Measurements from ENCODE around the gene VWF.

VWF gene

GRCh38 chr12:6092784-6093722 lies 31.4 kb downstream of the VWF start:
- DNase-seq (ENCODE audit: low read depth) = no peak
- H3K4me3 ChIP-seq (ENCODE audit: low read depth, low read length) = no peak overlapping the region

GRCh38 chr12:6091786-6092566 lies 32.5 kb downstream of the VWF start:
- no peak overlapping the region for H3K4me3 ChIP-seq (ENCODE audit: low read depth, low read length)
- DNase-seq (ENCODE audit: low read depth) = no peak
- TF ChIP-seq CTCF (IDR thresholded peaks at IDR 0.05; ENCODE audit: low read depth, low read length, missing control alignments) = no peak

More at GRCh38 chr12:6092784-6093722, 31.4 kb downstream of the VWF start:
- TF ChIP-seq CTCF (IDR thresholded peaks at IDR 0.05; ENCODE audit: low read depth, low read length, missing control alignments) = no peak

- no peak for TF ChIP-seq CTCF (IDR thresholded peaks at IDR 0.05; ENCODE audit: low read depth, low read length, missing control alignments)
- DNase-seq (ENCODE audit: low read depth) = no peak
- H3K4me3 ChIP-seq (ENCODE audit: low read depth, low read length) = no peak overlapping the region
Observed at GRCh38 chr12:6090803-6091202, 33.7 kb downstream of the VWF start.

GRCh38 chr12:6088921-6089747 lies 35.3 kb downstream of the VWF start:
- H3K4me3 ChIP-seq (ENCODE audit: low read depth, low read length) = no peak overlapping the region
- DNase-seq (ENCODE audit: low read depth) = no peak
- no peak for TF ChIP-seq CTCF (IDR thresholded peaks at IDR 0.05; ENCODE audit: low read depth, low read length, missing control alignments)

GRCh38 chr12:6086316-6086715 lies 38.2 kb downstream of the VWF start:
- no peak overlapping the region for H3K4me3 ChIP-seq (ENCODE audit: low read depth, low read length)
- TF ChIP-seq CTCF (IDR thresholded peaks at IDR 0.05; ENCODE audit: low read depth, low read length, missing control alignments) = no peak
- DNase-seq (ENCODE audit: low read depth) = no peak

- TF ChIP-seq CTCF (IDR thresholded peaks at IDR 0.05; ENCODE audit: low read depth, low read length, missing control alignments) = no peak
- no peak overlapping the region for H3K4me3 ChIP-seq (ENCODE audit: low read depth, low read length)
- DNase-seq (ENCODE audit: low read depth) = no peak
Observed at GRCh38 chr12:6085841-6086240, 38.6 kb downstream of the VWF start.
